ENCODE results near the gene TEX29. TPM values are rescaled to one million over a fixed set of nuclear protein-coding genes. Genes with fewer than 3 reads are reported as not detected.

Gene TEX29
- total RNA-seq, 1 experiment from 2014 or later, result 0.68 TPM

DNA sequence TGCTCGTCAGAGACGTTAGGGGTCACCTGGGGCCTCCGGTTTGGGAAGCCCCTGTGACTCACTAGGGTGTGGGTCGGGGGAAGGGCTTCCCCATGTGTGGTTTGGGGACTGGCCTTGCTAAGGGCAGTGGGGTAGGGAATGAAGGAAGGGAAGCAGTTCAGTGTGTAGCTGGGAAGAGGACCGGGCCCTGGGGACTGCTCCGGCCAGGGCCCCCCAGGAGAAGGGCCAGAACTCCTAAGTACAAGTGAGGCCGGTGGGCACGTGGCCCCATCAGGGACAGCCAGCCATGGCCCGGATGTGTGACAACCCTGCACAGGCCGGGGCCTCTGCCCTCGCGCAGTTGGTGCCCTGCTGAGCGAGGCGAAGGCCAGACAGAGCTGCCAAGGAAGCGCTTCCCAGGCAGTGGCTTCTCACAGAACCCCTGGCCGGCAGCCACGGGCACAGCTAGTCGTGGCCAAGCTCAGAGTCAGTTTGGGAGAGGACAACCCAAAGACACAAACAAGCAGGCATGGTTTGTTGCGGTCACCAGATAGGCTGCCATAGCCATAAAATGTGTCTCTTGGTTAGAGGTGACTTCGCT is 25.7 kb downstream of the TEX29 start:
- H3K36me3 Mint-ChIP-seq, result peaks cover 7% of the 10 kb centered on the region
- no peak overlapping the region for H3K4me3 Mint-ChIP-seq
- DNase-seq (ENCODE audit: low spot score) (no peak), ATAC-seq (no peak)
- H3K9me3 Mint-ChIP-seq, result peaks cover 19% of the 10 kb centered on the region
- TF ChIP-seq JAZF1 (CRISPR knock-in tag; IDR thresholded peaks at IDR 0.05) (no peak), ZNF416 (CRISPR knock-in tag; IDR thresholded peaks at IDR 0.05) (no peak), ZNF263 (CRISPR knock-in tag; IDR thresholded peaks at IDR 0.05; ENCODE audit: low read depth) (no peak), ZNF138 (CRISPR knock-in tag; conservative IDR thresholded peaks at IDR 0.05) (no peak), FOXP1 (CRISPR knock-in tag; IDR thresholded peaks at IDR 0.05; ENCODE audit: borderline replicate concordance) (no peak), SP1 (CRISPR knock-in tag; conservative IDR thresholded peaks at IDR 0.05) (no peak), NR3C1 (CRISPR knock-in tag; conservative IDR thresholded peaks at IDR 0.05; ENCODE audit: low read depth) (no peak), ESRRA (CRISPR knock-in tag; IDR thresholded peaks at IDR 0.05; ENCODE audit: borderline replicate concordance) (no peak), ZNF219 (CRISPR knock-in tag; IDR thresholded peaks at IDR 0.05; ENCODE audit: borderline replicate concordance) (no peak), ZBTB21 (CRISPR knock-in tag; IDR thresholded peaks at IDR 0.05; ENCODE audit: borderline replicate concordance) (no peak)
- TF ChIP-seq, protein P1, sequence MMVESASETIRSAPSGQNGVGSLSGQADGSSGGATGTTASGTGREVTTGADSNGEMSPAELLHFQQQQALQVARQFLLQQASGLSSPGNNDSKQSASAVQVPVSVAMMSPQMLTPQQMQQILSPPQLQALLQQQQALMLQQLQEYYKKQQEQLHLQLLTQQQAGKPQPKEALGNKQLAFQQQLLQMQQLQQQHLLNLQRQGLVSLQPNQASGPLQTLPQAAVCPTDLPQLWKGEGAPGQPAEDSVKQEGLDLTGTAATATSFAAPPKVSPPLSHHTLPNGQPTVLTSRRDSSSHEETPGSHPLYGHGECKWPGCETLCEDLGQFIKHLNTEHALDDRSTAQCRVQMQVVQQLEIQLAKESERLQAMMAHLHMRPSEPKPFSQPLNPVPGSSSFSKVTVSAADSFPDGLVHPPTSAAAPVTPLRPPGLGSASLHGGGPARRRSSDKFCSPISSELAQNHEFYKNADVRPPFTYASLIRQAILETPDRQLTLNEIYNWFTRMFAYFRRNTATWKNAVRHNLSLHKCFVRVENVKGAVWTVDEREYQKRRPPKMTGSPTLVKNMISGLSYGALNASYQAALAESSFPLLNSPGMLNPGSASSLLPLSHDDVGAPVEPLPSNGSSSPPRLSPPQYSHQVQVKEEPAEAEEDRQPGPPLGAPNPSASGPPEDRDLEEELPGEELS (CRISPR knock-in tag; IDR thresholded peaks at IDR 0.05), result no peak
- TF ChIP-seq, protein P2, sequence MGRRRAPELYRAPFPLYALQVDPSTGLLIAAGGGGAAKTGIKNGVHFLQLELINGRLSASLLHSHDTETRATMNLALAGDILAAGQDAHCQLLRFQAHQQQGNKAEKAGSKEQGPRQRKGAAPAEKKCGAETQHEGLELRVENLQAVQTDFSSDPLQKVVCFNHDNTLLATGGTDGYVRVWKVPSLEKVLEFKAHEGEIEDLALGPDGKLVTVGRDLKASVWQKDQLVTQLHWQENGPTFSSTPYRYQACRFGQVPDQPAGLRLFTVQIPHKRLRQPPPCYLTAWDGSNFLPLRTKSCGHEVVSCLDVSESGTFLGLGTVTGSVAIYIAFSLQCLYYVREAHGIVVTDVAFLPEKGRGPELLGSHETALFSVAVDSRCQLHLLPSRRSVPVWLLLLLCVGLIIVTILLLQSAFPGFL (CRISPR knock-in tag; IDR thresholded peaks at IDR 0.05; ENCODE audit: borderline replicate concordance), result no peak
- POLR2A ChIA-PET, result no interaction called here
- H3K27ac Mint-ChIP-seq, result no peak overlapping the region
- CTCF ChIA-PET, result interaction anchor here (1.3 to 2.1 kb wide), 4 partner anchors 8 to 114 kb away, joined by 5 to 28 read pairs (median 14); no protein-coding TSS in a partner anchor
- no peaks in the 10 kb centered on the region for H3K27me3 Mint-ChIP-seq (ENCODE audit: low read depth)
- H3K4me1 Mint-ChIP-seq, result peaks cover 10% of the 10 kb centered on the region

DNA sequence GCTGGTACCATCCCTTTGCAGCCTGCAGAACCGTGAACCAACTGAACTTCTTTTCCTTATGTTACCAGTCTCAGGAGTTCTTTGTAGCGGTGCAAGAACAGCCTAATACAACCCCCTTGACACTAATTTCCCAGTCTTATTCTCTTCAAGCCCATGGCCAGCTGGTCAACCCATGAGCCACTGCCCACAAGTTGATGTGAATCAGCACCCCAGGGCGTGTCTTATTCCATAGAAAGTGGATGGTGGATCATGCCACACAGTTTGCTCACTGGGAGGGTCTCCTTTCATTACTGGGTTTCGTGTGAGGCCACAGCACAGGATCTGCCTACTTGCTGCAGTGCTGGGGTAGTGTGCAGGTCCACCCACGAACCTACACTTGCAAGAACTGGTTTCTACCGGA is 27.0 kb downstream of the TEX29 start:
- TF ChIP-seq GABPB1 (CRISPR knock-in tag; IDR thresholded peaks at IDR 0.05) (no peak), ZBTB21 (CRISPR knock-in tag; IDR thresholded peaks at IDR 0.05; ENCODE audit: borderline replicate concordance) (no peak), TP53 (CRISPR knock-in tag; IDR thresholded peaks at IDR 0.05) (no peak), EMX1 (CRISPR knock-in tag; IDR thresholded peaks at IDR 0.05) (no peak)
- TF ChIP-seq, protein P3, sequence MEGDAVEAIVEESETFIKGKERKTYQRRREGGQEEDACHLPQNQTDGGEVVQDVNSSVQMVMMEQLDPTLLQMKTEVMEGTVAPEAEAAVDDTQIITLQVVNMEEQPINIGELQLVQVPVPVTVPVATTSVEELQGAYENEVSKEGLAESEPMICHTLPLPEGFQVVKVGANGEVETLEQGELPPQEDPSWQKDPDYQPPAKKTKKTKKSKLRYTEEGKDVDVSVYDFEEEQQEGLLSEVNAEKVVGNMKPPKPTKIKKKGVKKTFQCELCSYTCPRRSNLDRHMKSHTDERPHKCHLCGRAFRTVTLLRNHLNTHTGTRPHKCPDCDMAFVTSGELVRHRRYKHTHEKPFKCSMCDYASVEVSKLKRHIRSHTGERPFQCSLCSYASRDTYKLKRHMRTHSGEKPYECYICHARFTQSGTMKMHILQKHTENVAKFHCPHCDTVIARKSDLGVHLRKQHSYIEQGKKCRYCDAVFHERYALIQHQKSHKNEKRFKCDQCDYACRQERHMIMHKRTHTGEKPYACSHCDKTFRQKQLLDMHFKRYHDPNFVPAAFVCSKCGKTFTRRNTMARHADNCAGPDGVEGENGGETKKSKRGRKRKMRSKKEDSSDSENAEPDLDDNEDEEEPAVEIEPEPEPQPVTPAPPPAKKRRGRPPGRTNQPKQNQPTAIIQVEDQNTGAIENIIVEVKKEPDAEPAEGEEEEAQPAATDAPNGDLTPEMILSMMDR (IDR thresholded peaks at IDR 0.05), result no peak
- TF ChIP-seq, protein P4, sequence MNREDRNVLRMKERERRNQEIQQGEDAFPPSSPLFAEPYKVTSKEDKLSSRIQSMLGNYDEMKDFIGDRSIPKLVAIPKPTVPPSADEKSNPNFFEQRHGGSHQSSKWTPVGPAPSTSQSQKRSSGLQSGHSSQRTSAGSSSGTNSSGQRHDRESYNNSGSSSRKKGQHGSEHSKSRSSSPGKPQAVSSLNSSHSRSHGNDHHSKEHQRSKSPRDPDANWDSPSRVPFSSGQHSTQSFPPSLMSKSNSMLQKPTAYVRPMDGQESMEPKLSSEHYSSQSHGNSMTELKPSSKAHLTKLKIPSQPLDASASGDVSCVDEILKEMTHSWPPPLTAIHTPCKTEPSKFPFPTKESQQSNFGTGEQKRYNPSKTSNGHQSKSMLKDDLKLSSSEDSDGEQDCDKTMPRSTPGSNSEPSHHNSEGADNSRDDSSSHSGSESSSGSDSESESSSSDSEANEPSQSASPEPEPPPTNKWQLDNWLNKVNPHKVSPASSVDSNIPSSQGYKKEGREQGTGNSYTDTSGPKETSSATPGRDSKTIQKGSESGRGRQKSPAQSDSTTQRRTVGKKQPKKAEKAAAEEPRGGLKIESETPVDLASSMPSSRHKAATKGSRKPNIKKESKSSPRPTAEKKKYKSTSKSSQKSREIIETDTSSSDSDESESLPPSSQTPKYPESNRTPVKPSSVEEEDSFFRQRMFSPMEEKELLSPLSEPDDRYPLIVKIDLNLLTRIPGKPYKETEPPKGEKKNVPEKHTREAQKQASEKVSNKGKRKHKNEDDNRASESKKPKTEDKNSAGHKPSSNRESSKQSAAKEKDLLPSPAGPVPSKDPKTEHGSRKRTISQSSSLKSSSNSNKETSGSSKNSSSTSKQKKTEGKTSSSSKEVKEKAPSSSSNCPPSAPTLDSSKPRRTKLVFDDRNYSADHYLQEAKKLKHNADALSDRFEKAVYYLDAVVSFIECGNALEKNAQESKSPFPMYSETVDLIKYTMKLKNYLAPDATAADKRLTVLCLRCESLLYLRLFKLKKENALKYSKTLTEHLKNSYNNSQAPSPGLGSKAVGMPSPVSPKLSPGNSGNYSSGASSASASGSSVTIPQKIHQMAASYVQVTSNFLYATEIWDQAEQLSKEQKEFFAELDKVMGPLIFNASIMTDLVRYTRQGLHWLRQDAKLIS (CRISPR knock-in tag; IDR thresholded peaks at IDR 0.05; ENCODE audit: borderline replicate concordance), result no peak
- H3K27ac Mint-ChIP-seq, result no peak overlapping the region
- ATAC-seq (no peak), DNase-seq (ENCODE audit: low spot score) (no peak)
- H3K4me3 Mint-ChIP-seq, result no peak overlapping the region
- H3K9me3 Mint-ChIP-seq, result peaks cover 19% of the 10 kb centered on the region
- ChIA-PET CTCF (no interaction called here), POLR2A (no interaction called here)
- H3K27me3 Mint-ChIP-seq (ENCODE audit: low read depth), result no peaks in the 10 kb centered on the region
- peaks cover 10% of the 10 kb centered on the region for H3K4me1 Mint-ChIP-seq
- peaks cover 7% of the 10 kb centered on the region for H3K36me3 Mint-ChIP-seq
